Tibial artery (tissue), 4 donors: ENCODE data around the gene S100A12.

ENCODE experiments used
- DNase-seq, 2 donors: peaks; one replicate each; pipeline ENCODE4 v3.0.0-alpha.2; 2019
- H3K27ac ChIP-seq, 2 donors: fragments of 200-600 bp; sonication (generic) in 1 of 2; 1 replicate in 1 of 2; 2 replicates in 1 of 2; pipeline ENCODE4 v1.5.1; 2018 to 2019; ENCODE audit warnings: mild to moderate bottlenecking in 1 of 2
- H3K27me3 ChIP-seq, 2 donors: fragments of 200-600 bp; sonication (generic) in 1 of 2; one replicate each; pipeline versions ENCODE4 v1.5.1 to v1.6.0; 2016 to 2019
- H3K36me3 ChIP-seq, 3 donors: fragments of 200-600 bp; sonication (generic) in 2 of 3; one replicate each; pipeline ENCODE4 v1.5.1; 2016 to 2019; ENCODE audit warnings: mild to moderate bottlenecking in 2 of 3
- H3K4me1 ChIP-seq, 4 donors: fragments of 200-600 bp; sonication (generic) in 2 of 4; 1 replicate in 3 of 4; 2 replicates in 1 of 4; pipeline ENCODE4 v1.5.1; 2016 to 2019
- H3K4me3 ChIP-seq, 2 donors: fragments of 200-600 bp; sonication (generic) in 1 of 2; 1 replicate in 1 of 2; 2 replicates in 1 of 2; pipeline ENCODE4 v1.5.1; 2018 to 2019; ENCODE audit warnings: mild to moderate bottlenecking in 2 of 2
- H3K9me3 ChIP-seq, 3 donors: fragments of 200-600 bp; sonication (generic) in 1 of 3; one replicate each; pipeline ENCODE4 v1.5.1; 2016 to 2019
- intact Hi-C: fragments of 100-400 bp; cut with DNase I; formaldehyde crosslinking; loops from one replicate; pipeline ENCODE4 v1.15.0; 2023; ENCODE audit warnings: low total_unique reads
- TF ChIP-seq, protein P1 (sequence below), 2 experiments: fragments of 200-600 bp in 1 of 2; fragments of 450-650 bp in 1 of 2; IDR thresholded peaks; one replicate each; pipeline ENCODE4 v1.5.1; 2017 to 2019; ENCODE audit warnings: antibody characterized with exemption in 2 of 2, mild to moderate bottlenecking in 1 of 2, moderate library complexity in 1 of 2

S100A12 gene

DNA sequence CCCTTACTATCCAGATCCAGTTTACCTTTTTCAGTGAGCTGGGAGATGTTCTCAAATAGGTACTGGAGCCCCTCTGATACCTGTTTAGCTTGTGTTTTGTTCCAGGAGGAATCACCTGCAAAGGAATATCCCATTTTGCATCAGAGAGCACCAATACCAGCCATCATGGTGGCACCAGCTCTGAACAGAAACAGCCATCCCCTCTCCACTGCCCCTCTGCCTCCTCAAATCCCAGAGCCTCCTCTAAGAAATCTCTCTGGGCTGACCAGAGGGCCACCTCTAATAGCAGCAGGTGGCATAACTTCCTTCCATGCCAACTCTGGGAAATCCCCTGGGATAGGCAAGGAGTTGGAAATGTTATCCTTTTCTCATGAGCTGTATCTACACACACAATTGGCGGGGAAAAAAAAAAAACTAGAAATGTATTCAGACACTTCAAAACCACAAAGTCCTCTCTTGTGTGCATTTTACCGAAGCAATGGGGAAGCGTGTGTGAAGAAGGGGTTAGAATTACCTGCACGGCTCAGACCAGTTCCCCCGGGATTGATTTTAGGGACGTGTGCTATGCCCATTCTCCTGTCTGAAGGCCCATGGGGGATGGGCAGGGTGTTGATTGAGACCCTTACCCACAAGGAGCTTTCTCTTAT, 29.2 kb downstream of the S100A12 start:
- DNase-seq: no peak
- H3K9me3 ChIP-seq: no peaks in the 10 kb centered on the region

DNA sequence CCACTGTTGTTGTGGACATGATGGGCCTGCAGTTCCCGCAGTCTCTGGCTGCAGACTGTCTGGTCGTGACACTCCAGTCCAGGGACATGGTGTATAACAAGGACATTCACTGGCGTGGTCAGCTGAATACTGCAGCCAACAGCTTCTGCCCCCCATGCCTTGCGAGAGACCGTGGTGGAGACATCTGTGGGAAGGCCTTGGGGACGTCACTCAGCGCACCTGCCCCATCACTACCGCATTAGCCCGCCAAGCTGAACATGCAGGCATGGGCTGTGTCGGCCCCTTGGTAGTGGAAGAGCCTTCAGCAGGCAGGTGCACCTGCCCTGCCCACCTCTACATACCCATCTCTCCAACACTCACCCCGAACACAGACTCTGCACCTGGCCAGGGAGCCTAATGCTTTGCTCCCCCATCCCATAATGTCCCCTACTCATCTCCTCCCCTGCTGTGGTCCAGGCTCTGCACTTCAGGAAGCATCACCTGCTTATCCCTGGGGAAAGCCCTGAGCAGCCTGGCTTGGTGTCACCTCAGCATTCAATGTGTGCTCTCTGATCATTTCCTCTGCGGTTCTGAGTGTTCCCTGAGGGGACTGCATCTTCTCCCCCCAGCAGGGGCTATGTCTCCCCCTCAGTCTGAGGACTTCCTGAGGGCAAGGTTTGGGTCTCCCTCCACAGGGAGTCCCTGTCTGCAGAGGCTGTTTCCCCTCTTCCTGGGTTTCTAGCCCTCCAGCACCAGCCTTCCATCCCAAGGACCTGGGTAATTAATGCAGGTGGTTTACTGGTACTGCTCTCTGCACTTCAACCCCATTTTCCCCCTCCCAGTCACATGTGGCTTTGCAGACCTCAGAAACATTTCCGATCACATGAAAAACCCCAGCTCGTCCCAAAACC, 30.0 kb downstream of the S100A12 start:
- intact Hi-C loops: no loop called here
- Histone ChIP-seq H3K27me3 (peaks cover 0 to 58% of the 10 kb centered on the region in 2 donors), H3K27ac (no peak overlapping the region), H3K4me1 (no peaks in the 10 kb centered on the region), H3K9me3 (no peaks in the 10 kb centered on the region), H3K36me3 (no peaks in the 10 kb centered on the region), H3K4me3 (no peak overlapping the region)
- no peak for DNase-seq
- TF ChIP-seq, protein P1, sequence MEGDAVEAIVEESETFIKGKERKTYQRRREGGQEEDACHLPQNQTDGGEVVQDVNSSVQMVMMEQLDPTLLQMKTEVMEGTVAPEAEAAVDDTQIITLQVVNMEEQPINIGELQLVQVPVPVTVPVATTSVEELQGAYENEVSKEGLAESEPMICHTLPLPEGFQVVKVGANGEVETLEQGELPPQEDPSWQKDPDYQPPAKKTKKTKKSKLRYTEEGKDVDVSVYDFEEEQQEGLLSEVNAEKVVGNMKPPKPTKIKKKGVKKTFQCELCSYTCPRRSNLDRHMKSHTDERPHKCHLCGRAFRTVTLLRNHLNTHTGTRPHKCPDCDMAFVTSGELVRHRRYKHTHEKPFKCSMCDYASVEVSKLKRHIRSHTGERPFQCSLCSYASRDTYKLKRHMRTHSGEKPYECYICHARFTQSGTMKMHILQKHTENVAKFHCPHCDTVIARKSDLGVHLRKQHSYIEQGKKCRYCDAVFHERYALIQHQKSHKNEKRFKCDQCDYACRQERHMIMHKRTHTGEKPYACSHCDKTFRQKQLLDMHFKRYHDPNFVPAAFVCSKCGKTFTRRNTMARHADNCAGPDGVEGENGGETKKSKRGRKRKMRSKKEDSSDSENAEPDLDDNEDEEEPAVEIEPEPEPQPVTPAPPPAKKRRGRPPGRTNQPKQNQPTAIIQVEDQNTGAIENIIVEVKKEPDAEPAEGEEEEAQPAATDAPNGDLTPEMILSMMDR (IDR thresholded peaks at IDR 0.05): no peak

More for the DNA sequence above, 29.2 kb downstream of the S100A12 start:
- H3K27ac ChIP-seq: no peak overlapping the region
- TF ChIP-seq, protein P1 (IDR thresholded peaks at IDR 0.05): no peak
- H3K4me3 ChIP-seq: no peak overlapping the region
- no peaks in the 10 kb centered on the region for H3K4me1 ChIP-seq
- H3K36me3 ChIP-seq: no peaks in the 10 kb centered on the region
- intact Hi-C loops: no loop called here
- H3K27me3 ChIP-seq: peaks cover 0 to 60% of the 10 kb centered on the region in 2 donors

DNA sequence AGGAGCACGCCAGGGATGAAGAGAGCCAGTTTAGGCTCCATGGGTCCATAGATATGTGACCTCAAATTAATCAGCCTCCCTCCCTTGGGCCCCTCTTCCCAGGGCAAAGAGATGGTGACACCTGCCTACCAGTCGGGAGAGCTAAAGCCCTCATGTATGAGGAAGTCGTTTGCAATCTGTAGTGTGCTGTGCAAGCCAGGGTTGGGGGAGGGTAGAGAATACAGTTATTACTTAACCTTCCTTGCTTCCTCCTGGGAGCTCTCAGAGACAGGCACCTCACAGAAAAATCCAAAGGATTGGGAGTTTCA, 30.7 kb downstream of the S100A12 start:
- H3K36me3 ChIP-seq: no peaks in the 10 kb centered on the region
- peaks cover 0 to 56% of the 10 kb centered on the region in 2 donors for H3K27me3 ChIP-seq
- intact Hi-C loops: no loop called here
- TF ChIP-seq, protein P1 (IDR thresholded peaks at IDR 0.05): no peak
- DNase-seq: no peak
- H3K4me1 ChIP-seq: no peaks in the 10 kb centered on the region
- no peak overlapping the region for H3K27ac ChIP-seq
- H3K9me3 ChIP-seq: no peaks in the 10 kb centered on the region
- no peak overlapping the region for H3K4me3 ChIP-seq

DNA sequence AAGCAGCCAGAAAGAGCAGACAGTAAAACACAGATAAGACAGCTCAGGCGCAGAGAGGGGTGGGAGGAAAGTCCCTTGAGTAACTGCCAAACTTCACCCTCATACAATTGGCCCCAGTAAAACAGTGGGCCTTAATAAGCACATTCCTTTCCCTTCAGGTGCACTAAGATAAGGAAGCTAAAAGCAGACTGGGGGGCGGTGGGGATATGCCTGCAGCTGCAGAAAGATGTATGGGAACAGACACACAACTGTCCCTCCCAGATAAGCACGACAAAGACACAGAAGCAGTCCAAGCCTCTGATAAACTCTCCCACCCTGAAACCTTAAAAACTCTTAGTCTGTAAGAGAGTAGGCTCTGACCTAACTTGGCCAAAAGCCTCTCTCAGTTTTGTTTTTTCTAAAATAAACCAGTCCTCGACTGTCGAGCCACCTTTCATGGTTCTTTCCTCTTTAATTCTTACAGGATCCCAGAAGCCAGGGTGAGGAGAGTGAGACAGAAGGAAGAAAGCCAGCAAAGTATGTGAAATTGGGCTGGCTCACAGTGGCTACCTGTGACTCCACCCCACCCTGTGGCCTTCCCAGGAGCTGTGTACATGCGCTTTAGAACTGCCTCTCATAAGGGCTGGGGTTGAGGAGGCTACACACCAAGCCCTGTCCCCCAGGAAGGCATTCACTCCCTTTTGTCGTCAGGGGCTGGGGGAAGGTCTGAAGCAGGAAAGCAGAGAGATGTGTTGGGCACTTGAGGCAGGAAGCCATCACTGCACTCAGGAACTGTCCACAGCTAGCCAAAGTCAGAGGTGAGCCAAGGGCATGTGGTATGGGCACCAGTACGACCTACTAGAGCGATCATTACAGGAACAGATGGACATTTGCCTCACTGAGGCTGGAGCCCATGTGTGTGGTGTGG, 31.4 kb downstream of the S100A12 start:
- Histone ChIP-seq H3K36me3 (no peaks in the 10 kb centered on the region), H3K9me3 (no peaks in the 10 kb centered on the region), H3K27me3 (peaks cover 0 to 50% of the 10 kb centered on the region in 2 donors), H3K27ac (no peak overlapping the region), H3K4me3 (no peak overlapping the region), H3K4me1 (no peaks in the 10 kb centered on the region)
- TF ChIP-seq, protein P1 (IDR thresholded peaks at IDR 0.05): no peak
- no peak for DNase-seq
- intact Hi-C loops: no loop called here

DNA sequence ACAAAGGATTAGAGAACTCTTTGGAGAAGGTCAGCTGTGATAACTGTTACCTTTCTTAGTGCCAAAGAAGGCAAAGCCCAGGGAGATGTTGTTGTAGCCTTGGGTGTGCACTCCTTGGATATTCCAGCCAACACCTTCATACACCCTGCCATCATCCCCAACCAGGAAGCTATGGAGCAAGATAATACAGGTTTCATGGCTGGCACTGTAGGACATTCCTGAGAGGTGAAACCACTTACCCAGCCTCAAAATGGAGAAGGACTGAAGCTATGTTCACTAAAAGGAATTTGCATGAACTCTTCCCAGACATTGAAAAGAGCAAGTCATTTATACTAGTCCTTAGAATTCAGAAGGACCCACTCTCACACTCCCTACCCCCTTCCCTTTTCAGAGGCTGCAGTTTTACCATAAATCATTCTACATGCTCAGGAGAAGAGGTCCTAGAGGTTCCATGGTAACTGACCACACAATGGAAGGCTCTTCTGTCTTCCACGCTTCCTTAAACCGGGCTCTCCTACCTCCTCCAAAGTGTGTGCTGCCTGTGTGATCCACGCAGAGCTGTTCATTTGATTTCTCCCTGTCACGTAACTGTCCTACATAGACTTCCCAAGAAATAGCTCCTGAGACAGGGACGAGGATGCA, 32.3 kb downstream of the S100A12 start:
- Histone ChIP-seq H3K27ac (no peak overlapping the region), H3K4me3 (no peak overlapping the region), H3K27me3 (peaks cover 0 to 44% of the 10 kb centered on the region in 2 donors), H3K4me1 (no peaks in the 10 kb centered on the region), H3K36me3 (no peaks in the 10 kb centered on the region), H3K9me3 (no peaks in the 10 kb centered on the region)
- TF ChIP-seq, protein P1 (IDR thresholded peaks at IDR 0.05): no peak
- intact Hi-C loops: no loop called here
- DNase-seq: no peak
